HG03108 (cell line): ENCODE measurements around the gene CSNK1G1.
"Not testable (repeated sequence)": the region's sequence is repeated elsewhere in the genome, so short reads cannot be mapped to it uniquely, and the experiment has no call there.

ENCODE experiments used
- ATAC-seq: cut with Tn5 transposase; IDR thresholded peaks from one replicate; pipeline ENCODE4 v1.9.1; 2021; ENCODE audit warnings: moderate library complexity; ENCODE audit not compliant: unreplicated experiment

Gene CSNK1G1

DNA sequence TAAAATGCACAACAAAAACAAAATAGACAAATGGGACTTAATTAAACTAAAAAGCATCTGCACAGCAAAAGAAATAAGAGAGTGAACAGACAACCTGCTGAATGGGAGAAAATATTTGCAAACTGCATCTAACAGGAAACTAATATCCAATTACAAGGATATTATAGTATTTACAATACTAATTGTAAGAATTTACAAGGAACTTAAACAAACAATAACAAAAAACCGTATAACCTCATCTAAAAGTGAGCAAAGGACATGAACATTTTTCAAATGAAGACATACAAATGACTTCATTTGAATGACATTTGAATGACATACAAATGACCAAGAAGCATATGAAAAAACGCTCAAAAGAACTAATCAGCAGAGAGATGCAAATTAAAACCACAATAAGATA, 66.4 kb downstream of the CSNK1G1 start:
- ATAC-seq: no peak

DNA sequence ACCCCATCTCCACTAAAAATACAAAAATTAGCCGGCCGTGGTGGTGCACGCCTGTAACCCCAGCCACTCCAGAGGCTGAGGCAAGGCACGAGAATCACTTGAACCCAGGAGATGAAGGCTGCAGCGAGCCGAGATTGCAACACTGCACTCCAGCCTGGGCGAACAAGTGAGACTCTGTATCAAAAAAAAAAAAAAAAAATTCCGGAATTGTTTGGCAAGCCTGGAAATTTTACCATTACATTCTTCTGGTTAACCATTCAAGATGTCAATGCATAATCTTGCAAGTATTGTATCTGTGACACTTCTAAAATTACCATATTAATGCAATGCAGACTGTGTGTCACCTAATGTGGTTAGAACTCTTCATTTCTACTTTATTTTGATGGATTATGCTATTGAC, 67.0 kb downstream of the CSNK1G1 start:
- no peak for ATAC-seq

DNA sequence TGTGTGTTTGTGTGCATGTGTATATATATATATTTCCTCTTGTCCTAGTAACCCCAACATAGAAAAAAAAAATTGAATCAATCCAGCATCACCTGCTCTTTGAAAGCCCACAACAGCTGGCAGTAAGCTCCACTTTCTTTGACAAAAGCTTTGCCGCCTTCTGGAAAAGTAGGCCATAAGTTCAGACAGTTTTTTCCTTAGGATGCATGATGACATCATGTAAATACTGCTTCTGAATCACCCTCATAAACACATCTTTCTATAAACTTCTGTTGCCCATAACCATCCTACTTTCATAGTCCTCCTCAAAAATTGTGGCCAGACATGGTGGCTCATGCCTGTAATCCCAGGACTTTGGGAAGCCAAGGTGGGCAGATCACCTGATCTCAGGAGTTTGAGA, 67.4 kb downstream of the CSNK1G1 start:
- ATAC-seq: no peak

DNA sequence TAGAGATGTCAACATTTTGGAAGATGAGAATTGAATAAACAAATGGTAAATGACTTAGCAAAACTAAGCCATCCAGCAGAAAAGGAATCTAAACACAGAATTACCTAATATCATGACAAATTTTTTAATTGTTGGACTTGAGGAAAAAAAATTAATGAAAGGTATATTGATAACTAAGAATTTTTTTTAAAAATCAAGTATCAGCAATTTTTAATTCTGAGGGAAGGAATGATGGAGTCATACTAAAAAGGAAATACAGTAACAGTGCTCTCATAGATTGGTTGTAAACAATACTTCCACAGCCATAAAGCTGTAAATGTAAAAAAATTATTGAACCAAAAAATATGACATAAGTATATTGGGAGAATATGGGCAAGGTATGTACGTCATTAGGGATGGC, 68.0 kb downstream of the CSNK1G1 start:
- no peak for ATAC-seq

DNA sequence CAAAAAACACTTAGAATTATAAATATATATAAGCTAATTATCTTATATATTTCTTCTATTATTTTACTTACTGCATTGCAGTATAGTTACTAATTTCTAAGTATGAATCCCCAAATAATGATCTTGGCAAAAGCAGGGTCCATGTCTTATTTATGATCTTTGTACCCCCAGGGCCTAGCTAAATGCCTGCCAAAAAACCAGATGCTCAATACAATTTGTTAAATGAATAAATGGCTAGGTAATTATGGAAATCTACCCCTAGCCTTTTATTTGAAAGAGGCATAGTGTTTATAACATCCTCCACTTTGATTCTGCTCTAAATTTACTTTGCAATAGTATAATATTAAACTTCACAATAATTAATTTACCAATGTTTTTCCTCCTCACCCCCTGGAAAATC, 69.5 kb downstream of the CSNK1G1 start:
- no peak for ATAC-seq

DNA sequence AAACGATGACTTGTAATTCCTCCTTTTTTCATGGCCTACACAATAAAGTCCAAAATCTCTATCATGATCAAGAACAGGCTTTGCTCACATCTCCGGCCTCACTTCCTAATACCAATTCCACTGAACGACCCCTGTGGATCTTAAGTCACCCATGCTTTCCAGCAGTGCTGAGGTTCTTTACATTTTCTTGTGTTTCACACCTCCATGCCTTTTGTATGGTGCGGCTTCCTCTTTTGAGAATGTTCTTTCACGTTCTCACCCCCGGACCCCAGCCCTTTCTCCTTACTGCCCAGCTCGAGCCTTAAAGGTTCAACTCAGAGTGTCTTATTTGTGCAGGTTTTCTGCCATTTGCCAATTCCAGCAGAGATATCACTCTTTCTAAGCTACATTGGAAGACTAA, 70.1 kb downstream of the CSNK1G1 start:
- ATAC-seq: no peak

DNA sequence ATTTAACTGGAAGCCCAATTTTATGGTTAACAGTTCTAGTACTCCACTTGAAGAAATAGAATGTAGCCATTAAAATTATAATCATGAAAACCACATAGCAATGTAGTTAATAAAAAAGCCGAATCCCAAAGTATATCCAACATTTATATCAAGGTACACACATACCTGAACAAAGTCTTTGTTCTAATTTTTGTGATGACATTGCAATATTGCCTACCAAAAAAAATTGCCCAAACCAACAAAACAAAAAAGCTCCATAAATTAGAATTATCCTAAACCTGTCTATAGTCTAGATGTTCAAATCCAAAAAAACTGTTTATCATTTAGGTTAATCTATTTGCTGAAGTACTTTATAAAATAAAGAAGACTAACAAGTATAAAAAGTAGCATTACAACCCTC, 70.8 kb downstream of the CSNK1G1 start:
- no peak for ATAC-seq

DNA sequence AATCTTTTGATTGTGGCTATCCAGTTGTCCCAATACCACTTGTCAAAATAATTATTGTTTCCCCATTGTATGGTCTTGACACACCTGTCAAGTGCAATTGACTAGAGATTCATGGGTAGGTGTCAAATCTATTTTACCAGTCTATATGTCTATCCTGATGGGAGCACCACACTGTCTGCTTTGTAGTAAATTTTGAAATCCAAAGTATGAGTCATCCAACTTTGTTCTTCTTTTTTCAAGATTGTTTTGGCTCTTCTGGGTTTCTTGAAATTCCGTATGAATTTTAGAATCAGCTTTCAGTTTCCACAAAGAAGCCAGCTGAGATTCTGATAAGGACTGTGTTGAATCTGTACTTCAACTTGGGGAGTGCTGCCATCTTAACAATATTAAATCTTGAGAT, 71.9 kb downstream of the CSNK1G1 start:
- no peak for ATAC-seq

DNA sequence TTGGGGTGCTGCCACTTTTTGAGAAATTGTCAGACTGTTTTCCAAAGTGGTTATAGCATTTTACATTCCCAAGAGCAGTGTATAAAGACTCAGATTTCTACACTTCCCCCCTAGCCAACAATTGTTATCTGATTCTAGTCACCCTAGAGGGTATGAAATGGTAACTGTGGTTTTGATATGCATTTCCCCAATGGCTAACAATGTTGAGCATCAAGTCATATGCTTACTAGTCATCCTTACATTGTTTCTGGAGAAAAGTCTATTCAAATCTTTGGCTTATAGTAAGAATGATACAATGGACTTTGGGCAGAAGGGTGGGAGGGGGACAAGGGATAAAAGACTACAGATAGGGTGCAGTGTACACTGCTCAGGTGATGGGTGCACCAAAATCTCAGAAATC, 73.3 kb downstream of the CSNK1G1 start:
- ATAC-seq: no peak

DNA sequence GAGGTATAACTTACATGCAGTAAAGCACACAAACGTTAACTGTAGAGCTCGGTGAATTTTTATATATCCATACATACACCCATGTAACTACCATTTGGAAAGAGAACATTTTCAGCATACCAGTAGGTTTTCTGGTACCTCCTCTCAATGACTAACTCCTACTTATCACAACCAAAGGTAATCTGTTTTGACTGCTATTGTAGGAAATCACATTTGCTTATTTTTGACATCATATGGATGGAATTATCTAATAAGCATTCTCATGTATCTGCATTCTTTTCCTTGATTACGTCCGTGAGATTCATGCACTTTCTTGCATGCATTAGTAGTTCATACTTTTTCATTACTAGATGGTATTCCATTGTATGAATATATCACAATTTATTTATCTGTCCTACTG, 76.8 kb downstream of the CSNK1G1 start:
- ATAC-seq: no peak

DNA sequence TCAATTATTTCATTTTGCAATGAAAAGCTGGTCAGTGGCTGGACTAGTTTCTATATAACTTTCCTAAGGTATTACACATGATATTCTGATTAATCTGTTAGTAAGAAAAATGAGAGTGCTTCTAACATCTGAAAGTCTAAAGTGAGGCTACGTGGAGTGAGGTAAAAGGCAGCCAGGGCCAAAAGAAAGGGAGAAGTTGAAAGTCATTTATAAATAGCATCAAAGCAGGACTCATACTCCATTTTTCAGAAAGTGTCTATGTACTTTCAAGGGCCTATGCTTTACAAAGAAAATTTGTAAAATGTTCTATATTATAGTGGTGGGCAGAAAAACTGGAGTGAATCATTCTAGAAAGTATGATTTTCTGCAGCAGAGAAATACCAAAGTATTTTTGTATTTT, 80.0 kb downstream of the CSNK1G1 start:
- ATAC-seq: no peak

DNA sequence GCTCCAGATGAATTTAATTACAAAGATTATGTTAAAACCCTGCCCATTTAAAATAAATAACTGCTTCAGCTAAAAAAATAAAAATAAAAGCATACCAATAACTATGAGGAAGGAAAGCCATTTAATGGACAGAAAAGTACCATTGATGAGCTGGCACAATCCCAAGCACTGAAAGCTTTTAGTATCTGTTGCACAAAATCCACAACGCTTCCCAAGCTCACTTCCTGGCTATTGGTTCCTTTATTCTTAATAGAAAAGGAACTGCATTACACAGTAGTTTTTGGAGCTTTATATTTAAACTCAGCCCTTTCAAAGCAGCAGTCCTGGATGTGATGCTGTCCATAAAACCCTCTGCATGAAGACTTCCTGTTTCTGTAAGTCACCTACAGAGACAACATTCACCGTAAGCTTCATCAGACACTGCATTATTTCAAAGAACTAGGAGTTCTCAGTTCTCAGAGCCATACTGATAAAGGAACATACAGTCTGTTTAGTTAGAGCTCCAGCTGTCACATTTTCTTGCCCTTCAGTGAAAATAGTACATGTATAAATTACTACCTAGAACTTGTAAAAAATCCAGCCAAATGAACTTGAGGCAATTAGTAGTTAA, 81.5 kb downstream of the CSNK1G1 start:
- no peak for ATAC-seq

DNA sequence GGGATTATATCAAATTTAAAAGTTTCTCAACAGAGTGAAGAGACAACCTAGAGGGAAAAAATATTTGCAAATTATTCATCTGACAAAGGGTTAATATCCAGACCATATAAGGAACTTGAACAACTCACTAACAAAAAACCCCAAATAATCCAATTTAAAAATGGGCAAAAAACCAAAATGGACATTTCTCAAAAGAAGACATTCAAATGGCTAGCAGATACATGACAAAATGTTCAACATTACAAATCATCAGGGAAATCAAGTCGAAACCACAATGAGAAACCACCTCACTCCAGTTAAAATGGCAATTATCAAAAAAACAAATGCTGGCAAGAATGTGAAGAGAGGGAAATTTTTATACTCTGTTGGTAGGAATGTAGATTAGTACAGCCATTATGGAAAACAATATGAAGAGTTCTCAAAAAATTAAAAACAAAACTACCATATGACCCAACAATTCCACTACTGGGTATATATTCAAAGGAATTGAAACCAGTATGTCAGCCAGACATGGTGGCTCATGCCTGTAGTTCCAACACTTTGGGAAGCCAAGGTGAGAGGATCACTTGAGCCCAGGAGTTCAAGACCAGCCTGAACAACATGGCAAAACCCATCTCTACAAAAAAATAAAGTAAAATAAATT, 88.5 kb downstream of the CSNK1G1 start:
- ATAC-seq: no peak

DNA sequence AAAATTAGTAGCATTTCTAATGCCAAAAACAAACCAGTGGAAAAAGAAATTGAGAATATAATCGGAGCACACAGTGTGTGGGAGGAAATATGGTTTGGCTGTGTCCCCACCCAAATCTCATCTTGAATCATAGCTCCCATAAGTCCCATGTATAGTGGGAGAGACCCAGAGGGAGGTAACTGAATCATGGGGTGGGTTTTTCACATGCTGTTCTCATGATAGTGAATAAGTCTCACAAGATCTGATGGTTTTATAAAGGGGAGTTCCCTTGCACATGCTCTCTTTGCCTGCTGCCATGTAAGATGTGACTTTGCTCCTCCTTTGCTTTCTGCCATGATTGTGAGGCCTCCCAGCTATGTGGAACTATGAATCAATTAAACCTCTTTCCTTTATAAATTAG, 90.8 kb downstream of the CSNK1G1 start:
- ATAC-seq: not testable (repeated sequence)

DNA sequence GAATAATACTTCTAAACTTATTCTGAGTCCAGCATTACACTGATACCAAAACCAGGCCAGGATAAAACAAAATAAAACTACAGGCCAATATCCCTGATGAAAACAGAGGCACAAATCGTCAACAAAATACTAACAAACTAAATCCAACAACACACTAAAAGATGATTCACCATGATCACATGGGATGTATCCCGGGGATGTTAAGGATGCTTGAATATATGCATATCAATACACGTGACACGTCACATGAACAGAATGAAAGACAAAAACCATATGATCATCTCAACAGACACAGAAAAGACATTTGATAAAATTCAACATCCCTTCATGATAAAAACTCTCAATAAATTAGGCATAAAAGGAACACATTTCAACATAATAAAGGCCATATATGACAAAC, 91.5 kb downstream of the CSNK1G1 start:
- ATAC-seq: no peak

DNA sequence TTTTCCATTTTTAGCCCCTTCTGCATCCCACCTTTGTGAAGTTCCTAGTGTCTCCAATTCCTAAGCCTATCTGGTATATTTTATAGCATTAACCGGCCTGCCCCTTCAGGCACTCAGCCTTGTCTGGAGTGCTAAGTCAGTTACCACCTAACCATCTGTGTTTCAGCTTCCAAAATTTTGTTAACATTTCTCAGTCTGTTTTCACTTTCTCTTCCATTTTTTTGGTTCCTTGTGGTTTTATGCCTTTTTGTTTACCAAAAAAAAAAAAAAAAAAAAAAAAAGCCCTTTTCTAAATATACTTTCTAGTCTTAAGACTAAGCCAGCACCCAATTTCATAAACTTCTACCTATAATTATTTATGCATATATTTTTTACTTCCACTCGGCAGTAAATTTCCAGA, 92.4 kb downstream of the CSNK1G1 start:
- ATAC-seq: no peak

DNA sequence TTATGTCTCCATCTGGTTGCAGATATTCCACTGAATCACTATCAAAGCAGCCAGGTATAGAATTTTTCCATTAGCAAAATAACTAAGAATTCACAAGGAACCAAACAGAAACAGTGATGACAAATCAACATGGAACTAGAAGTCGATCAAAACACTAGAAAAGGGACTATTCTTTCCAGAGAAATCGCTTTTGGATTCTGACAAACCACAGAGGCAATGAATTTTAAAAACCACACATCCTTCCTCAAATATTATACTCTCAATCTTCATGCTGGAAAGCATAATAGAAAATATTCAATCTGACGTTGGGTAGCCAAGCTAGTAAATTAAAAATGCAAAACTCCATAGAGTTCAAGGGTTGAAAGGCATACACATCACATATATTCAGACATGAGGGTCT, 99.9 kb downstream of the CSNK1G1 start:
- ATAC-seq: no peak

DNA sequence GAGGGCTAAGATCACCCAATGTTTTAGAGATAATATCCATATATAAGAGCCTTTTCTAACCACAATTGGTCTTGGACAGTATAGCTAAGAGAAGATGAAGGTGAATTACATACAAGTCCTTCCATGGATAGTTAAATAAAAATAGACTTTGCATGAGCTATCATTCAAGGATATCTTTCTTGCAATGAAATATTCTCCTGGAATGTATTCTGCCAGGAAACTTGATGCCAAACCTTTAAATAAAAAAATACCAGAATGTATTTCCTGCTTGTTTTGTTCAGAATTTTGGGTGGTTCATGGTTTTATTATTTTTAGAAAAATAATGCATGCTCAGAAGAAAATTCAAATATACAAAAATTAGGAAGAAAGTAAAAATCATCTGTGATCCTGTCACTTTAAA, 104.3 kb downstream of the CSNK1G1 start:
- no peak for ATAC-seq

DNA sequence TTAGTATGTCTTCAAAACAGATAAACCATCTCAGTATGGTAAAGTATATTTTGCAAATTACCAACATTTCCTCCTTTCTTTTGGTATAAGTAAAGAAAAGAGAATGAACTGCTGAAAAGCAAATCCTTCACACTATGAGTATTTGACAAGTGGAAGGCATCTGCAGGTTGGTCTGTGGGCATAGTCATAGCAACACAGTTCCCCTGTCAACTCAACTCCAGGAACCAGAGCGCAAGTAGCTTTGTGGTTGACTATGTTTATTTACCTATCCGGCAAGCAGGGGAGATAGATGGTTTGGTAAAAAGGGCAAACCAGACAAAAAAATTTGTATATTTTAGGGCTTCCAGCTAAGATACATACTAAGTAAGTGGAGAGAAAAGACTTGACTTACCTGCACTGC, 104.9 kb downstream of the CSNK1G1 start:
- ATAC-seq: no peak

DNA sequence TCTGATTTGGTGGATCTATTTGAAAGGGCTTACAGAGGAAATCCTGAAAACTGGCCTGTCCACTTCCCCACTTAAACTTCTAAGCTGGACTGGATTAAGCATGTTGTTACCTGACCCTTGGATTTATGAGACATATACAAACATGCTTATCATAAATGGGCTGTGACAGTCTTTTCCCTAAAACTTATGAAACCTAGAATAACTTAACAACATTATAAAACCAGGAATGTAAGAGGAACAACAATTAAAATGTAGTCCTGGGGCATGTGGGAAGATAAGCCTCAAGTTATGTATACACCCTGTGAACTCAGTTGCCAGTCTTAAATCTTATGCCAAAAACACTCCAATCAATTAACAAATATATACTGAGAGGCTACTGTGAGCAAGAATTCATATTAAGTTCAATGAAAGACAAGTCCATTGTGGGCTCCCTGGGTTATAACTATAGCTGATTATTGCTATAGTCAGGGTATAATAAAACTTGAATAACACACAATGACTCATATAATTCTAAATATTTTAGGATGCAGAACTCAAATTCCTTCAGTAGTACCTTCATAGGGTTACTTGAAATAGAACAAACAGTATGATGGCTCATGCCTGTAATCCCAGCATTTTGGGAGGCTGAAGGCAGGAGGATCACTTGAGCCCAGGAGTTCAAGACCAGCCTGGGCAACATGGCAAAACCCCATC, 105.9 kb downstream of the CSNK1G1 start:
- ATAC-seq: no peak

DNA sequence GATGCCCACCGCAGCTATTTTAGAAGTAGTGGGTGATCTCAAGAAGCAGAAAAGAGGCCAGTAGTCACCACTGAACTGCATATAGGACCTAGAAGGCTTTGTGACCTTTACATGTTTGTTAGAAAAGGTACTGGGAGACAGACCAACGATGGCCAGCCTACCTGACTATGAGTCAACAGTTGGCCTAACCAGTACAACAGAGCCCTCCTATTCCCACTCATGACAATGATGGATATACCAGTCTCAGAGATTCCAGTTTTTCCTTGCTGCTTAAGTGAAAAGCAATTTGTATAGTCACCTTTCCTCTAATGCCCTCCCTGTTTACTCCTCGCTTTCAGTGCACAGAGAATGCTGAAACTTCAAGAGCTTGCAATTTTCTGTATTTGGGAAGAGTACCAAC, 106.6 kb downstream of the CSNK1G1 start:
- ATAC-seq: no peak

DNA sequence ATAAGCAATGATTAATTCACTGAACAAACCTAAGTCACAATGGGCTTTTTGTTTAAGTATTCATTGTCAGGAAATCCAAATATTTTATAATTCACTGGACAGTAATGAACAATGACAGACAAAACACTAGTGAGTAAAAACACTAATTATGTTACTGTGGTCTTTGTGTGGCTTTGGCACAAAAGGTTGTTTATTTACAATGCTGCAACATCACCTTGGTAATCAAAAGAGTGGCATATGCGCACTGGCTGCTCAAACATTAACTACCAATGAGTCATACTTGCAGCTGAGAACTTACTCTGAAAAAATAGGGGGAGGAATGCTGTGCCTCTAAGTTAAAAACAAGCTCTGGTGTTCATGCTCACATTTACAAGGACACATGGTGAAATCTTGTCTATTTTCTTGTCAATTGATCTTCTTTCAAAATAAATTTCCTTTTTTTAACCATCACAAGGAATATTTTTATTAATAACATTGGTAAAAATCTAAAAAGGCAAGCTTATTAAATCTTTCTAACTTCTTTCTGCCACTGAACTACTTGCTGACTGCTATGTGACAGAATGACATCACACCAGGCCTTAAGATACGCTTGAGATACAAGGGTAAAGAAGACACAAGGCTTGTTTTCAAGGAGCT, 107.9 kb downstream of the CSNK1G1 start:
- ATAC-seq: peak; percentile 69
